Measurements from ENCODE around the gene PITRM1.
A peak's percentile ranks its signal among the peaks of the same experiment; 100 is the strongest.

Gene PITRM1

DNA sequence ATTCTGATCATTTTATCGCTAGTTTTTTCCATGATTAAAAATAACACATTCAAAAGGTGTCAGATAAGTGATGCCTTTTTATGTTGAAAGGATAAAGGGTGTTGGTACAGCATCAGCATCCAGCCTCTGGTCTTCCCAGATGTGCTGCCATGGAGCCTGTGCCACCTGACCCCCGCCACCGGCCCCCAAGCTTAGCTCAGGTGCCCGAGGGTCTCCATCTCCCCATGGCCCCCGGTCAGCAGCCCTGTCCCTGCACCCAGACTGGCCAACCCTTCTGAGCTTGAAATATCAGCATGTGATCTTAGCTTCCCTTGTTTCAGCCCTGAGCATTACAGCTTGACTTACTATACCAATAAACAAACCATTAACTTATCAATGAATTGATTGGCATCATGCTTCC lies 80.7 kb downstream of the PITRM1 start:
- Histone ChIP-seq H2BK120ac (ENCODE audit: low read depth, low read length) (no peak overlapping the region), H3K18ac (ENCODE audit: low read length) (no peak overlapping the region), H2AK5ac (ENCODE audit: low read depth, low read length) (no peak overlapping the region), H3K14ac (ENCODE audit: low read length) (no peak overlapping the region), H3K79me1 (ENCODE audit: low read depth, low read length) (no peaks in the 10 kb centered on the region), H2BK15ac (ENCODE audit: low read length) (no peak overlapping the region), H3K36me3 (replicated peaks in 1 of 2; ENCODE audit: control insufficient read depth in 2 of 2, insufficient read depth in 2 of 2, low read length in 2 of 2) (no peaks in the 10 kb centered on the region), H2BK12ac (ENCODE audit: low read length) (no peak overlapping the region), H2BK5ac (ENCODE audit: low read length) (no peak overlapping the region), H3K27me3 (ENCODE audit: control insufficient read depth in 3 of 3, insufficient read depth in 3 of 3, low read depth in 1 of 3, low read length in 3 of 3) (no peaks in the 10 kb centered on the region), H3K4me2 (ENCODE audit: insufficient read depth, low read length, poor library complexity, severe bottlenecking) (no peak overlapping the region), H4K91ac (ENCODE audit: low read depth, low read length, poor library complexity) (no peak overlapping the region), H2AFZ (ENCODE audit: low read length) (no peak overlapping the region), H3K27ac (replicated peaks; ENCODE audit: low read length) (no peak overlapping the region), H3K9me3 (replicated peaks in 1 of 2; ENCODE audit: control insufficient read depth in 2 of 2, insufficient read depth in 1 of 2, low read depth in 1 of 2, low read length in 2 of 2) (peaks cover 0 to 2% of the 10 kb centered on the region in 2 donors), H3K9ac (ENCODE audit: low read depth, low read length, poor library complexity) (no peak overlapping the region), H3K23ac (ENCODE audit: low read depth, low read length, poor library complexity) (no peak overlapping the region), H3K4me3 (ENCODE audit: low read length in 2 of 2) (no peak overlapping the region), H4K8ac (ENCODE audit: low read depth, low read length) (no peak overlapping the region), H3K4me1 (ENCODE audit: control insufficient read depth in 2 of 2, insufficient read depth in 1 of 2, low read depth in 1 of 2, low read length in 2 of 2) (peaks cover 5 to 9% of the 10 kb centered on the region in 2 donors), H3K4ac (ENCODE audit: low read length) (no peak overlapping the region)
- WGBS, 2 donors (ENCODE audit: extremely low coverage in 2 of 2, insufficient read length in 2 of 2, insufficient replicate concordance in 1 of 2) = no CpG with 5 or more reads among the region's 5 CpGs
- DNase-seq (ENCODE audit: low spot score) = no peak

DNA sequence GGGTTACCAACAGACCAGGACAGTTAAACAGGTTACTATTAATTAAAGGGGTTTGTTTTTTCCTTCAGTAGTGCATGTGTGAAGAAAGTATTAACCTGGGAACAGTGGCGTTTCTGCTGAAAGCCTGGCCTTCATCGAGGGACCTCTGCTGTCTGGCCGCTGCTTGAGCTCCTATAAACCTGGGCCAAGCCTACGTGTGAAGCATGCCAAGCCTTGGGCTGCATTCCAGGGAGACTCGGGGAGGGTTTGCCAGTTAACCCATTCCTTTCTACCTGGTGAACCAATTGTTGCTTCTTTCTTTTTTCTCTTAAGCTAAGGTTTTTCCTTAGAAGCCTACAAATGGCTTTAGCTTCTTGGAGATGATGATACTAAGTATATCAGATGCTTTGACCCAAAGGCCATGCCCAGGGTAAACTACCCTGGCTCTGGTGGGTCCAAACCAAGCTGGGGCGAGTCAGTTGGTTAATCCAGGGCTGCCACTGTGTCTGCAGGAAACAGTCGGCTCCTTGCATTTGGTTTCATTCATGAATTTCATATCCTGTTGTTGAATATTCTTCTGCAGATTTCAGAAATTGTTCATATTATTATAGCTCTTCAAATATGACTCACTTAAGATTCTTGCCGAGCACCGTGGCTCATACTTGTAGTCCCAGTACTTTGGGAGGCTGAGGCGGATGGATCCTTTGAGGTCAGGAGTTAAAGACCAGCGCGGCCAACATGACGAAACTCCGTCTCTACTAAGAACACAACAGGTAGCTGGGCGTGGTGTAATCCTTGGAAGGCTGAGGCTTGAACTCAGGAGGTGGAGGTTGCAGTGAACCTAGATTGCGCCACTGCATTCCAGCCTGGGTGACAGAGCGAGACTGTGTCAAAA lies 81.4 kb downstream of the PITRM1 start:
- Histone ChIP-seq H2AFZ (ENCODE audit: low read length) (no peak overlapping the region), H3K4me3 (ENCODE audit: low read length in 2 of 2) (no peak overlapping the region), H3K9ac (ENCODE audit: low read depth, low read length, poor library complexity) (no peak overlapping the region), H3K79me1 (ENCODE audit: low read depth, low read length) (no peaks in the 10 kb centered on the region), H3K4ac (ENCODE audit: low read length) (no peak overlapping the region), H2BK15ac (ENCODE audit: low read length) (no peak overlapping the region), H3K4me1 (ENCODE audit: control insufficient read depth in 2 of 2, insufficient read depth in 1 of 2, low read depth in 1 of 2, low read length in 2 of 2) (peaks cover 3 to 9% of the 10 kb centered on the region in 2 donors), H3K23ac (ENCODE audit: low read depth, low read length, poor library complexity) (no peak overlapping the region), H3K9me3 (replicated peaks in 1 of 2; ENCODE audit: control insufficient read depth in 2 of 2, insufficient read depth in 1 of 2, low read depth in 1 of 2, low read length in 2 of 2) (peaks cover 0 to 2% of the 10 kb centered on the region in 2 donors), H3K27ac (replicated peaks; ENCODE audit: low read length) (no peak overlapping the region), H4K91ac (ENCODE audit: low read depth, low read length, poor library complexity) (no peak overlapping the region), H3K4me2 (ENCODE audit: insufficient read depth, low read length, poor library complexity, severe bottlenecking) (no peak overlapping the region), H3K36me3 (replicated peaks in 1 of 2; ENCODE audit: control insufficient read depth in 2 of 2, insufficient read depth in 2 of 2, low read length in 2 of 2) (no peaks in the 10 kb centered on the region), H2BK5ac (ENCODE audit: low read length) (no peak overlapping the region), H3K27me3 (ENCODE audit: control insufficient read depth in 3 of 3, insufficient read depth in 3 of 3, low read depth in 1 of 3, low read length in 3 of 3) (no peaks in the 10 kb centered on the region), H4K8ac (ENCODE audit: low read depth, low read length) (no peak overlapping the region), H3K14ac (ENCODE audit: low read length) (no peak overlapping the region), H2BK120ac (ENCODE audit: low read depth, low read length) (no peak overlapping the region), H2AK5ac (ENCODE audit: low read depth, low read length) (no peak overlapping the region), H2BK12ac (ENCODE audit: low read length) (no peak overlapping the region), H3K18ac (ENCODE audit: low read length) (no peak overlapping the region)
- no CpG with 5 or more reads among the region's 17 CpGs for WGBS, 2 donors (ENCODE audit: extremely low coverage in 2 of 2, insufficient read length in 2 of 2, insufficient replicate concordance in 1 of 2)
- DNase-seq (ENCODE audit: low spot score) = no peak

DNA sequence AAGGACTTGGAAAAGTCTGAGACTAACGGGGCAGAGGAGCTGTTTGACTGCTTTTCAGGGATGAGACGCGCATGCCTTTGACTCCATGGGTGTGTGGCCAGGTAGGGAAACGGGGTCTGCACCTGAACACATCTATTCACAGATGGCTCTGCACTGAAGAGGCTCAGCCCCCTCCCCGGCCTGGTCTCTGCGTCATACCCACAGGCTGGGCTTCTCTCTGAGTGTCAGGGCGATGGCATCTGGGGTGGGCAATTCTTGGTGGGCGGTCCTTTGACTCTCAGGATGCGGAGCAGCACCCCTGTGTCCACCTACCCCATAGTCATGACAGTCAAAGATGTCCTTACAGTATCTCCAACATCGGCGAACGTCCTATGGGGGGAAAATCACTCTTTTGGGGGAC lies 82.2 kb downstream of the PITRM1 start:
- Histone ChIP-seq H3K14ac (ENCODE audit: low read length) (no peak overlapping the region), H3K9ac (ENCODE audit: low read depth, low read length, poor library complexity) (no peak overlapping the region), H3K4me1 (ENCODE audit: control insufficient read depth in 2 of 2, insufficient read depth in 1 of 2, low read depth in 1 of 2, low read length in 2 of 2) (peaks cover 0 to 9% of the 10 kb centered on the region in 2 donors), H4K8ac (ENCODE audit: low read depth, low read length) (no peak overlapping the region), H3K36me3 (replicated peaks in 1 of 2; ENCODE audit: control insufficient read depth in 2 of 2, insufficient read depth in 2 of 2, low read length in 2 of 2) (no peaks in the 10 kb centered on the region), H2AK5ac (ENCODE audit: low read depth, low read length) (no peak overlapping the region), H3K4me3 (ENCODE audit: low read length in 2 of 2) (no peak overlapping the region), H2BK120ac (ENCODE audit: low read depth, low read length) (no peak overlapping the region), H3K27me3 (ENCODE audit: control insufficient read depth in 3 of 3, insufficient read depth in 3 of 3, low read depth in 1 of 3, low read length in 3 of 3) (no peaks in the 10 kb centered on the region), H3K79me1 (ENCODE audit: low read depth, low read length) (no peaks in the 10 kb centered on the region), H3K27ac (replicated peaks; ENCODE audit: low read length) (no peak overlapping the region), H3K4ac (ENCODE audit: low read length) (no peak overlapping the region), H3K23ac (ENCODE audit: low read depth, low read length, poor library complexity) (no peak overlapping the region), H2BK12ac (ENCODE audit: low read length) (no peak overlapping the region), H4K91ac (ENCODE audit: low read depth, low read length, poor library complexity) (no peak overlapping the region), H2BK5ac (ENCODE audit: low read length) (no peak overlapping the region), H2AFZ (ENCODE audit: low read length) (no peak overlapping the region), H3K4me2 (ENCODE audit: insufficient read depth, low read length, poor library complexity, severe bottlenecking) (no peak overlapping the region), H2BK15ac (ENCODE audit: low read length) (peak overlapping the region; percentile 28), H3K9me3 (replicated peaks in 1 of 2; ENCODE audit: control insufficient read depth in 2 of 2, insufficient read depth in 1 of 2, low read depth in 1 of 2, low read length in 2 of 2) (peaks cover 0 to 2% of the 10 kb centered on the region in 2 donors), H3K18ac (ENCODE audit: low read length) (peak overlapping the region; percentile 50)
- no peak for DNase-seq (ENCODE audit: low spot score)
- WGBS, 2 donors (ENCODE audit: extremely low coverage in 2 of 2, insufficient read length in 2 of 2, insufficient replicate concordance in 1 of 2) = no CpG with 5 or more reads among the region's 12 CpGs

Data from neuronal stem cell (in vitro differentiated cells).